GM18858 (cell line): ENCODE results near the gene NT5C2.

ENCODE experiments used
- ATAC-seq: cut with Tn5 transposase; IDR thresholded peaks from one replicate; pipeline ENCODE4 v1.9.1; 2021; ENCODE audit not compliant: unreplicated experiment

NT5C2 gene

GRCh38 chr10:103066141-103067098, 126.7 kb downstream of the NT5C2 start:
- ATAC-seq: no peak

- ATAC-seq: no peak
These were observed 128.1 kb downstream of the NT5C2 start for GRCh38 chr10:103064956-103065355.

GRCh38 chr10:103062854-103063590, 130.1 kb downstream of the NT5C2 start:
- ATAC-seq: no peak

DNA sequence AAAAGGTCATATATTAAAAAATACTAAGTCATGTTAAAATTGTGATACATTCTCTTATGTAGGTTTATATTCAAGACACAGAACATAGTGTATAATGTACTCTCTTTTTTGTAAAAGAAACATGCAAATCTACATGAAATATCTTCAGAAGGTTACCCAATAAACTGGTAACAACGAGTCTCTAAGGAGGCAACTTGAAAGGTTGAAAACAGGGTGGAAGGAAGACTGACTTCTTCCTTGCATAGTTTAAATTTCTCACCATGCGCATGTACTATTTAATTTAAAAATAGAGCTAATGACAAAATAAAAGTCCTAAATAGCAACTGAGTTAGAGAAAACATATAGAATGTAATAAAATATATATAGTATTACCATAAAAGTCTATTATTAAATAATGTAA, 132.5 kb downstream of the NT5C2 start:
- no peak for ATAC-seq

DNA sequence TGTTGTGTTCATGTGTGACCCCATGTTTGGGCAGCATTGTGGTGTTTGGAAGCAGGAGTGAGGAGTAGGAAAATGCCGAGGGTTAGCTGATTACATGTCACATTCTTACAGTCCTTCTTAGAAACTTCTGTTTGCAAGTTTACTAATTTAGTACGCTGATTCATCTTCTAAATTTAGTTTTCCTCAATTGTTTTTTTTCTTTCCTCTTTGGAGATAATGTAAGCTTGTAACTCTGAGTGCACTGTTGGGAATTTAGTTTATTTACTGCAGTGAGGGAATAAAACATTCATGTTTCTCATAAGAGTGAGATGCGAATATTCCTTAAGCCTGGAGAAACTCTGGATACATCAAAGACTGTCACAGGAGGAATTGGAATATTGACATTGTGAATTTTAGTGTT, 135.0 kb downstream of the NT5C2 start:
- ATAC-seq: no peak

GRCh38 chr10:103055105-103055504, 138.0 kb downstream of the NT5C2 start:
- no peak for ATAC-seq

- no peak for ATAC-seq
These were observed 138.5 kb downstream of the NT5C2 start for GRCh38 chr10:103054621-103055020.

GRCh38 chr10:103053659-103054581, 139.2 kb downstream of the NT5C2 start:
- ATAC-seq: peak; percentile 66

DNA sequence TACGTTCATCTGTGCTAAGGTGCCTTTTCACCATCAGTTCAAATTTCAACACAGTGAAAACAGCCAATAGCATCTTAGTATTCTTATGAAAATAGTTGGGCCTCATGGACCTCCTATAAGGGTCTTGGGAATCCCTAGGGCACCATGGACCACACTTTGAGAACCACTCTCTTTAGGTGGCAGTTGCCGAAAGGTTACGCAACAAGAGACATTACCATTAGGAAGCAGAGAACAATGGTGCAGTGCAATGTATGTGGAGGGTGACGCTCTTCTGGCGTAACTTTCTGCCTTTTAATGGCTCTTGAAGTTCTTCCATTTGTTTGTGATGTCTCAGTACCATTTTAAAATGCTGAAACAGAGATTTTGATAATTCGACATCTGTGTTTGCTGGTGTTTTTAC, 143.8 kb downstream of the NT5C2 start:
- no peak for ATAC-seq

GRCh38 chr10:103047381-103047780, 145.7 kb downstream of the NT5C2 start:
- no peak for ATAC-seq

GRCh38 chr10:103045961-103046360, 147.1 kb downstream of the NT5C2 start:
- no peak for ATAC-seq

GRCh38 chr10:103044942-103045489, 148.1 kb downstream of the NT5C2 start:
- ATAC-seq: no peak

DNA sequence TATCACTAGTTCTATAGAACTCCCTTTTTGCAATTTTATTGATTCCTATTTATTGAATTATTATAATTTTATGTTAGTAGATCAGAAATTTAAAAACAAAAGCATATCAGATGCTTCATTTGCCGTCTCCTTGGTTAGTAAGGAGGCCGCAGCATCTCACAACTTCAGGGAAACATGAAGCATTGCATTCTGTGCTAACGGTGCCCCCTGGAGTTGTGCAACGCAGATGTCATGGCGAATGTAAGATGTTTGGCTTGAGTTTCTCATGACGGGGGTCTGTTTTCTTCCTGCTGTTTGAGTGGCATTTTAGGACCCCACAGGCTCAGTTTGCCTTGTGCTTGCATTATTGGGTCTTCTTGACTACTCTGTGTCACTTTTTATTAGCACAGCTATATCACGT, 150.2 kb downstream of the NT5C2 start:
- ATAC-seq: no peak

- ATAC-seq: no peak
These were observed 150.9 kb downstream of the NT5C2 start for GRCh38 chr10:103042129-103042528.

- no peak for ATAC-seq
These were observed 151.7 kb downstream of the NT5C2 start for GRCh38 chr10:103041391-103041790.

DNA sequence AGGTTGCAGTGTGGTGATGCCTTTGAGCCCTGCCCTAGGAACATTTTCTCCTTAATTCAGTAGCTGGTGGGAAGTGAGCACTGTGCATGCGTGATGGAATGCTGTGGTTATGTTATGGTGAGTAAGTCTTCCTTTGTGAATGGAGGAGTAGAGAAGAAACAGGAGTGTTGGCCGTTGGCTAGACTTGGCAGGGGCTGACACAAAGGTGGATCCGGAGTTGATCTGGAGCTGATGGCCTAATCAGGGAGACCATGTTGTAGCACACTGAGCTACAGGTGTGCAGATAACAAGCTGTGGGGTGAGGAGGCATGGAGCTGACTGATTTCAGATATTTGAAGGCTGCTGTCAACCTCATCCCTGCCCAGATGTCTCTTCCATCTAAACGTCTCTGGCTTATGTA, 152.7 kb downstream of the NT5C2 start:
- ATAC-seq: no peak

- no peak for ATAC-seq
These were observed 154.5 kb downstream of the NT5C2 start for GRCh38 chr10:103038570-103038969.
